Glutamatergic neuron (in vitro differentiated cells): ENCODE results near the gene C12orf57. TPM values are rescaled to one million over a fixed set of nuclear protein-coding genes. Genes with fewer than 3 reads are reported as not detected.

Experiments
- DNase-seq: peaks from one replicate; pipeline ENCODE4 v3.0.0; 2022
- H3K27ac Mint-ChIP-seq: one replicate; pipeline ENCODE4 v1.8.0; 2020; ENCODE audit warnings: mild to moderate bottlenecking, mixed read lengths, inconsistent platforms; ENCODE audit not compliant: unreplicated experiment
- H3K27me3 Mint-ChIP-seq: one replicate; pipeline ENCODE4 v1.8.0; 2020; ENCODE audit warnings: mild to moderate bottlenecking, moderate library complexity, mixed read lengths, inconsistent platforms; ENCODE audit not compliant: unreplicated experiment
- H3K36me3 Mint-ChIP-seq: one replicate; pipeline ENCODE4 v1.8.0; 2020; ENCODE audit warnings: mild to moderate bottlenecking, mixed read lengths, inconsistent platforms; ENCODE audit not compliant: unreplicated experiment
- H3K4me1 Mint-ChIP-seq: one replicate; pipeline ENCODE4 v1.8.0; 2020; ENCODE audit warnings: mild to moderate bottlenecking, low read depth, mixed read lengths, inconsistent platforms; ENCODE audit not compliant: unreplicated experiment
- H3K4me3 Mint-ChIP-seq: one replicate; pipeline ENCODE4 v1.8.0; 2020; ENCODE audit warnings: mild to moderate bottlenecking, mixed read lengths, inconsistent platforms; ENCODE audit not compliant: unreplicated experiment
- H3K9me3 Mint-ChIP-seq: one replicate; pipeline ENCODE4 v1.8.0; 2020; ENCODE audit warnings: mild to moderate bottlenecking, moderate library complexity, mixed read lengths, inconsistent platforms; ENCODE audit not compliant: unreplicated experiment
- total RNA-seq: library from RNA; stranded (reverse); fragmentation: NEBNext Ultra II Directional; extraction: Animal tissue kit (Norgen Biotek cat#: 25700); gene quantifications from one replicate; pipeline ENCODE4 v1.2.1, GENCODE V29; 2021; ENCODE audit not compliant: unreplicated experiment
- TF ChIP-seq, protein P1 (sequence below): fragments of 200-600 bp; sonication (generic); IDR thresholded peaks from one replicate; pipeline ENCODE4 v1.5.0; 2021; ENCODE audit not compliant: partially characterized antibody, unreplicated experiment

Gene C12orf57
- total RNA-seq, 1 donor from 2014 or later = 184 TPM

DNA sequence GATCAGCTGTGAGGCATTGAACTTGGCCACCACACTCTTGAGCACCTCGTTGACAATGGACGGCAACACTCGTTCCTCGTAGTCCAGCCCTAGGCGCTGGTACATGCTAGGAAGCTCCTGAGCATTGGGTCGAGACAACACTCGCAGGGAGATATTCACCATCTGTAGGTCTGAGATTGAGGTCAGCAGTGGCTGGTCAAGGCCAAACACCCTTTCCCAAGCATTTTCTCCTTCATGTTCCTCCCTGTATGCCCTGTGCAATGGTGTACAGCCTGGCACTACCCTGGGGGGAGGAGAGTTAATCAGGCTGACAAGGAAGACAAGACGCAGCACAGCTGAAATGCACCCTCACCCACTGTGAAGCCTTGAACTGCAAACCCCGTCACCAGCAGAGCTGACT is 24.6 kb downstream of the C12orf57 start:
- Mint-ChIP-seq H3K27me3 (peaks cover 5% of the 10 kb centered on the region), H3K36me3 (no peaks in the 10 kb centered on the region), H3K4me1 (peaks cover 15% of the 10 kb centered on the region), H3K4me3 (peak overlapping the region; percentile 100), H3K9me3 (peaks cover 13% of the 10 kb centered on the region), H3K27ac (no peak overlapping the region)
- TF ChIP-seq, protein P1, sequence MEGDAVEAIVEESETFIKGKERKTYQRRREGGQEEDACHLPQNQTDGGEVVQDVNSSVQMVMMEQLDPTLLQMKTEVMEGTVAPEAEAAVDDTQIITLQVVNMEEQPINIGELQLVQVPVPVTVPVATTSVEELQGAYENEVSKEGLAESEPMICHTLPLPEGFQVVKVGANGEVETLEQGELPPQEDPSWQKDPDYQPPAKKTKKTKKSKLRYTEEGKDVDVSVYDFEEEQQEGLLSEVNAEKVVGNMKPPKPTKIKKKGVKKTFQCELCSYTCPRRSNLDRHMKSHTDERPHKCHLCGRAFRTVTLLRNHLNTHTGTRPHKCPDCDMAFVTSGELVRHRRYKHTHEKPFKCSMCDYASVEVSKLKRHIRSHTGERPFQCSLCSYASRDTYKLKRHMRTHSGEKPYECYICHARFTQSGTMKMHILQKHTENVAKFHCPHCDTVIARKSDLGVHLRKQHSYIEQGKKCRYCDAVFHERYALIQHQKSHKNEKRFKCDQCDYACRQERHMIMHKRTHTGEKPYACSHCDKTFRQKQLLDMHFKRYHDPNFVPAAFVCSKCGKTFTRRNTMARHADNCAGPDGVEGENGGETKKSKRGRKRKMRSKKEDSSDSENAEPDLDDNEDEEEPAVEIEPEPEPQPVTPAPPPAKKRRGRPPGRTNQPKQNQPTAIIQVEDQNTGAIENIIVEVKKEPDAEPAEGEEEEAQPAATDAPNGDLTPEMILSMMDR = no peak
- DNase-seq = no peak

DNA sequence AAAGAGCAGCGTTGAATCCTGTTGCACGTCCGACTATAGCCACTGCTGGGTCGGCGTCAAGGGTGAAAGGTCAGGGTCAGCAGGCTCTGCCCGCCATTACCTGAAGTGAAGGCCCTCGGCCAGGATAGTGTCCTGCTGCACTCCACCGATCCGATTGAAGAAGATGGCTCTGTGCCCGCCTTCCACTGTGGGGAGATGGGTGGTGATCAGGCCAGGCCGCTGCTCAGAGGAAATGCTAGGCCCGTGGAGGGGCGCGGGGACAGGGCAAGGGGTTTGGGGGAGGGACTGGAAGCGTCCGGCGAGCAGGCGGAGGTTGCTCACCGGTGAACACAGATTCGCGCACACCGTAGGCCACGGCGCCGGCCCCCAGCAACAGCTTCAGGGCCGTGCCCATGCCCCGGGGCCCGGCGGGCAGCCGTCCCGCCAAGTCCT is 26.3 kb downstream of the C12orf57 start:
- Mint-ChIP-seq H3K27ac (peak overlapping the region; percentile 99), H3K9me3 (peaks cover 13% of the 10 kb centered on the region), H3K4me3 (peak overlapping the region; percentile 100), H3K27me3 (peaks cover 5% of the 10 kb centered on the region), H3K4me1 (peaks cover 15% of the 10 kb centered on the region), H3K36me3 (no peaks in the 10 kb centered on the region)
- TF ChIP-seq, protein P1 = no peak
- no peak for DNase-seq

GRCh38 chr12:6974180-6974579 is 30.4 kb downstream of the C12orf57 start:
- TF ChIP-seq, protein P1 = no peak
- peaks cover 5% of the 10 kb centered on the region for H3K27me3 Mint-ChIP-seq
- H3K36me3 Mint-ChIP-seq = no peaks in the 10 kb centered on the region
- H3K4me1 Mint-ChIP-seq = peaks cover 10% of the 10 kb centered on the region
- H3K9me3 Mint-ChIP-seq = peaks cover 11% of the 10 kb centered on the region
- H3K4me3 Mint-ChIP-seq = no peak overlapping the region
- H3K27ac Mint-ChIP-seq = no peak overlapping the region
- no peak for DNase-seq

- Mint-ChIP-seq H3K27me3 (peaks cover 5% of the 10 kb centered on the region), H3K9me3 (peaks cover 9% of the 10 kb centered on the region), H3K27ac (no peak overlapping the region), H3K36me3 (no peaks in the 10 kb centered on the region), H3K4me1 (peaks cover 8% of the 10 kb centered on the region), H3K4me3 (no peak overlapping the region)
- DNase-seq = no peak
- TF ChIP-seq, protein P1 = no peak
These were observed 31.6 kb downstream of the C12orf57 start for GRCh38 chr12:6975297-6976032.

GRCh38 chr12:6977653-6978052 is 33.8 kb downstream of the C12orf57 start:
- no peak overlapping the region for H3K27ac Mint-ChIP-seq
- H3K36me3 Mint-ChIP-seq = no peaks in the 10 kb centered on the region
- DNase-seq = no peak
- H3K27me3 Mint-ChIP-seq = peaks cover 2% of the 10 kb centered on the region
- no peaks in the 10 kb centered on the region for H3K4me1 Mint-ChIP-seq
- TF ChIP-seq, protein P1 = no peak
- no peak overlapping the region for H3K4me3 Mint-ChIP-seq
- peaks cover 4% of the 10 kb centered on the region for H3K9me3 Mint-ChIP-seq
